CD8-positive, alpha-beta memory T cell (primary cell): ENCODE results near the gene HADHB. TPM values are rescaled to one million over a fixed set of nuclear protein-coding genes. Genes with fewer than 3 reads are reported as not detected.

Experiments used
- CTCF ChIA-PET: fragments of 350-600 bp; sonication (Branson Sonifier 250); formaldehyde crosslinking; loops from one replicate; lab custom pipeline; 2021; ENCODE audit warnings: antibody characterized with exemption; lab: Charles Lee
- POLR2A ChIA-PET: fragments of 350-600 bp; sonication (Branson Sonifier 250); formaldehyde crosslinking; loops from one replicate; lab custom pipeline; 2021; ENCODE audit warnings: antibody characterized with exemption; lab: Charles Lee
- DNase-seq, 5 donors: peaks; one replicate each; pipeline versions ENCODE4 v3.0.0 to v3.0.0-alpha.2; 2020 to 2022; ENCODE audit warnings: mixed read lengths in 1 of 5
- H3K27ac ChIP-seq: one replicate; pipeline ENCODE4 v1.7.0; 2013; ENCODE audit warnings: low read depth, mild to moderate bottlenecking, low read length, moderate library complexity
- H3K27me3 ChIP-seq: 2 replicates; pipeline ENCODE4 v1.7.0; 2013; ENCODE audit warnings: low read length, mild to moderate bottlenecking; ENCODE audit not compliant: insufficient read depth, poor library complexity, severe bottlenecking
- H3K36me3 ChIP-seq: 2 replicates; pipeline ENCODE4 v1.7.0; 2013; ENCODE audit warnings: mild to moderate bottlenecking, low read length, moderate library complexity; ENCODE audit not compliant: insufficient read depth
- H3K4me1 ChIP-seq: 2 replicates; pipeline ENCODE4 v1.7.0; 2013; ENCODE audit warnings: mild to moderate bottlenecking, low read length, moderate library complexity; ENCODE audit not compliant: insufficient read depth
- H3K4me3 ChIP-seq: 2 replicates; pipeline ENCODE4 v1.7.0; 2013; ENCODE audit warnings: mild to moderate bottlenecking, low read length
- H3K9me3 ChIP-seq: 2 replicates; pipeline ENCODE4 v1.7.0; 2013; ENCODE audit warnings: mild to moderate bottlenecking, low read length
- H3K27ac Mint-ChIP-seq, 8 donors: one replicate each; pipeline ENCODE4 v1.8.0; 2020 to 2021; ENCODE audit warnings: mixed read lengths in 8 of 8, mild to moderate bottlenecking in 6 of 8, inconsistent platforms in 3 of 8, moderate library complexity in 3 of 8
- H3K27me3 Mint-ChIP-seq, 2 donors: one replicate each; pipeline ENCODE4 v1.8.0; 2020 to 2021; ENCODE audit warnings: mixed read lengths in 2 of 2, mild to moderate bottlenecking in 1 of 2, moderate library complexity in 1 of 2
- H3K36me3 Mint-ChIP-seq, 3 donors: one replicate each; pipeline ENCODE4 v1.8.0; 2020 to 2021; ENCODE audit warnings: mixed read lengths in 3 of 3, inconsistent platforms in 1 of 3, mild to moderate bottlenecking in 1 of 3
- H3K4me1 Mint-ChIP-seq, 3 donors: one replicate each; pipeline ENCODE4 v1.8.0; 2020 to 2021; ENCODE audit warnings: mixed read lengths in 3 of 3, inconsistent platforms in 1 of 3, mild to moderate bottlenecking in 1 of 3
- H3K4me3 Mint-ChIP-seq, 7 donors: one replicate each; pipeline ENCODE4 v1.8.0; 2020 to 2021; ENCODE audit warnings: mixed read lengths in 7 of 7, mild to moderate bottlenecking in 6 of 7, moderate library complexity in 4 of 7, inconsistent platforms in 2 of 7
- H3K9me3 Mint-ChIP-seq, 5 donors: one replicate each; pipeline ENCODE4 v1.8.0; 2020 to 2022; ENCODE audit warnings: mixed read lengths in 5 of 5, mild to moderate bottlenecking in 3 of 5, moderate library complexity in 2 of 5, inconsistent platforms in 1 of 5
- polyA plus RNA-seq: library from polyadenylated mRNA; unstranded; fragments of 300-500 nt; fragmentation: Illumina TruSeq; gene quantifications from one replicate; pipeline ENCODE4 v1.2.3, GENCODE V29; 2021
- total RNA-seq, 2 experiments: library from RNA; stranded (reverse); gene quantifications; one replicate each; pipeline ENCODE4 v1.2.3, GENCODE V29; 2021

HADHB gene
- total and polyA plus RNA-seq, 3 experiments from 2014 or later: 75.1 to 83.2 (median 80.2) TPM

DNA sequence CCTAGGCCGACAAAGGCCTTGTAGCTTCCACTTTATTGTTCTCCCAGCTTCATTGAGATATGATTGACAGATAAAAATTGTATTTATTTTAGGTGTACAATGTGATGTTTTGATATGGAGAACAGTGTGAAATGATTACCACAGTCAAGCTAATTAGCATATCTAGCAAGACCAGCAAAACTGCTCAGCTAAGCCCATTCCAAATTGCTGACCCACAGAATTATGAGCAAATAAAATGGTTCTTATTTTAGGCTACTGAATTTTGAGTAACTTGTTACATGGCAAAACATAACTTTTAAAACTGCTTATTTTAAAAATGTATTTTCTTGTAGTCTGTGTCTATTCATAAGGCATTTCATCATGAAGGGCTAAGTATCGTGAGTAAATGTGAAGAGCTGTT, 92.6 kb downstream of the HADHB start:
- Mint-ChIP-seq H3K27me3 (no peaks in the 10 kb centered on the region), H3K36me3 (peaks cover 0 to 5% (median 3%) of the 10 kb centered on the region in 3 donors), H3K9me3 (no peaks in the 10 kb centered on the region), H3K4me1 (peaks cover 0 to 5% (median 0%) of the 10 kb centered on the region in 3 donors), H3K27ac (no peak overlapping the region), H3K4me3 (no peak overlapping the region)
- Histone ChIP-seq H3K27ac (no peak overlapping the region), H3K4me3 (no peak overlapping the region), H3K4me1 (no peaks in the 10 kb centered on the region), H3K36me3 (no peaks in the 10 kb centered on the region), H3K9me3 (no peaks in the 10 kb centered on the region), H3K27me3 (no peaks in the 10 kb centered on the region)
- ChIA-PET POLR2A (no interaction called here), CTCF (no interaction called here)
- no peak for DNase-seq

Other genes with a start within 250 kb of the HADHB start
- gene RAB10, start 210.9 kb upstream of the HADHB start, total RNA-seq: 100 to 1,000 TPM; 155 to 167 TPM
- gene RAB10, start 210.9 kb upstream of the HADHB start, polyA plus RNA-seq: 93.3 TPM
- 1 to 10 TPM; 3.2 to 3.3 TPM for gene GAREM2, start 71.9 kb upstream of the HADHB start, total RNA-seq
- gene GAREM2, start 71.9 kb upstream of the HADHB start, polyA plus RNA-seq: 3.1 TPM
- 100 to 1,000 TPM; 122 to 126 TPM for gene HADHA, start 307 bp upstream of the HADHB start, total RNA-seq
- 116 TPM for gene HADHA, start 307 bp upstream of the HADHB start, polyA plus RNA-seq
- 10 to 100 TPM; 58.4 to 61.9 TPM for gene SELENOI, start 101.2 kb downstream of the HADHB start, total RNA-seq
- gene SELENOI, start 101.2 kb downstream of the HADHB start, polyA plus RNA-seq: 3.2 TPM
- gene ADGRF3, start 101.8 kb downstream of the HADHB start, total RNA-seq: 1 to 10 TPM; 2.6 to 4.0 TPM
- gene ADGRF3, start 101.8 kb downstream of the HADHB start, polyA plus RNA-seq: 0.43 TPM
- gene DRC1, start 157.0 kb downstream of the HADHB start, total RNA-seq: not detected
- gene DRC1, start 157.0 kb downstream of the HADHB start, polyA plus RNA-seq: not detected
- gene OTOF, start 233.2 kb downstream of the HADHB start, total RNA-seq: 1 to 10 TPM; 1.7 to 2.6 TPM
- gene OTOF, start 233.2 kb downstream of the HADHB start, polyA plus RNA-seq: 1.7 TPM